Naive thymus-derived CD4-positive, alpha-beta T cell (primary cell): ENCODE data around the gene CDK15. TPM values are rescaled to one million over a fixed set of nuclear protein-coding genes. Genes with fewer than 3 reads are reported as not detected.
"Not testable (repeated sequence)": the region's sequence is repeated elsewhere in the genome, so short reads cannot be mapped to it uniquely, and the experiment has no call there.

Experiments
- ATAC-seq: fragments of 150-1000 bp; cut with Tn5 transposase; 2 replicates; pipeline ENCODE4 v1.10.0; 2021; ENCODE audit warnings: mild to moderate bottlenecking, moderate library complexity
- CTCF ChIA-PET: fragments of 350-600 bp; sonication (Branson Sonifier 250); formaldehyde crosslinking; loops from one replicate; lab custom pipeline; 2021; ENCODE audit warnings: antibody characterized with exemption; lab: Charles Lee
- POLR2A ChIA-PET: fragments of 350-600 bp; sonication (Branson Sonifier 250); formaldehyde crosslinking; loops from one replicate; lab custom pipeline; 2021; ENCODE audit warnings: antibody characterized with exemption, inconsistent platforms; lab: Charles Lee
- DNase-seq, 9 donors: peaks; one replicate each; pipeline versions ENCODE4 v3.0.0 to v3.0.0-alpha.2; 2020 to 2022; ENCODE audit warnings: mixed read lengths in 1 of 9
- H3K27ac ChIP-seq: one replicate; pipeline ENCODE4 v1.7.0; 2013; ENCODE audit warnings: mild to moderate bottlenecking, low read depth, low read length, moderate library complexity
- H3K27me3 ChIP-seq, 2 donors: one replicate each; pipeline ENCODE4 v1.7.0; 2013; ENCODE audit warnings: low read length in 2 of 2, mild to moderate bottlenecking in 2 of 2, moderate library complexity in 2 of 2; ENCODE audit not compliant: control insufficient read depth in 2 of 2, insufficient read depth in 2 of 2
- H3K36me3 ChIP-seq, 3 experiments: 1 replicate in 2 of 3; 2 replicates in 1 of 3; pipeline ENCODE4 v1.7.0; 2013; ENCODE audit warnings: low read length in 3 of 3, mild to moderate bottlenecking in 3 of 3, moderate library complexity in 1 of 3; ENCODE audit not compliant: insufficient read depth in 3 of 3, control insufficient read depth in 2 of 3
- H3K4me1 ChIP-seq, 2 donors: one replicate each; pipeline ENCODE4 v1.7.0; 2013; ENCODE audit warnings: low read length in 2 of 2, mild to moderate bottlenecking in 2 of 2, moderate library complexity in 1 of 2; ENCODE audit not compliant: control insufficient read depth in 2 of 2, insufficient read depth in 2 of 2
- H3K4me3 ChIP-seq: 2 replicates; pipeline ENCODE4 v1.7.0; 2013; ENCODE audit warnings: mild to moderate bottlenecking, low read length
- H3K9me3 ChIP-seq, 3 experiments: 1 replicate in 2 of 3; 2 replicates in 1 of 3; pipeline ENCODE4 v1.7.0; 2013; ENCODE audit warnings: low read length in 3 of 3; ENCODE audit not compliant: control insufficient read depth in 2 of 3
- H3K27ac Mint-ChIP-seq, 9 donors: one replicate each; pipeline ENCODE4 v1.8.0; 2020 to 2022; ENCODE audit warnings: mixed read lengths in 9 of 9, mild to moderate bottlenecking in 8 of 9, moderate library complexity in 5 of 9, inconsistent platforms in 2 of 9
- H3K27me3 Mint-ChIP-seq, 5 donors: one replicate each; pipeline ENCODE4 v1.8.0; 2021 to 2022; ENCODE audit warnings: mixed read lengths in 5 of 5, mild to moderate bottlenecking in 1 of 5
- H3K36me3 Mint-ChIP-seq, 5 donors: one replicate each; pipeline ENCODE4 v1.8.0; 2020 to 2022; ENCODE audit warnings: mixed read lengths in 5 of 5, mild to moderate bottlenecking in 3 of 5, inconsistent platforms in 1 of 5
- H3K4me1 Mint-ChIP-seq, 7 donors: one replicate each; pipeline ENCODE4 v1.8.0; 2020 to 2022; ENCODE audit warnings: mixed read lengths in 7 of 7, mild to moderate bottlenecking in 3 of 7, inconsistent platforms in 1 of 7
- H3K4me3 Mint-ChIP-seq, 10 donors: one replicate each; pipeline ENCODE4 v1.8.0; 2020 to 2022; ENCODE audit warnings: mild to moderate bottlenecking in 10 of 10, mixed read lengths in 10 of 10, moderate library complexity in 6 of 10, inconsistent platforms in 2 of 10
- H3K9me3 Mint-ChIP-seq, 11 donors: one replicate each; pipeline ENCODE4 v1.8.0; 2020 to 2022; ENCODE audit warnings: mixed read lengths in 11 of 11, mild to moderate bottlenecking in 4 of 11, inconsistent platforms in 1 of 11, moderate library complexity in 1 of 11
- intact Hi-C, 2 donors: fragments of 100-400 bp; cut with micrococcal nuclease; formaldehyde crosslinking; loops; one replicate each; pipeline ENCODE4 v1.15.1; 2023
- polyA plus RNA-seq, 2 donors: library from polyadenylated mRNA; unstranded; fragments of 300-500 nt; fragmentation: Illumina TruSeq; gene quantifications; one replicate each; pipeline ENCODE4 v1.2.3, GENCODE V29; 2021
- total RNA-seq, 6 experiments: library from RNA in 5 of 6; stranded (reverse) in 5 of 6; gene quantifications; 1 replicate in 5 of 6; 2 replicates in 1 of 6; pipeline ENCODE4 v1.2.3 and lab custom pipeline; 2021 to 2026

Gene CDK15
- not detected for total RNA-seq
- polyA plus RNA-seq, result not detected
- not detected for total RNA-seq (lab: John Stamatoyannopoulos, UW)

DNA sequence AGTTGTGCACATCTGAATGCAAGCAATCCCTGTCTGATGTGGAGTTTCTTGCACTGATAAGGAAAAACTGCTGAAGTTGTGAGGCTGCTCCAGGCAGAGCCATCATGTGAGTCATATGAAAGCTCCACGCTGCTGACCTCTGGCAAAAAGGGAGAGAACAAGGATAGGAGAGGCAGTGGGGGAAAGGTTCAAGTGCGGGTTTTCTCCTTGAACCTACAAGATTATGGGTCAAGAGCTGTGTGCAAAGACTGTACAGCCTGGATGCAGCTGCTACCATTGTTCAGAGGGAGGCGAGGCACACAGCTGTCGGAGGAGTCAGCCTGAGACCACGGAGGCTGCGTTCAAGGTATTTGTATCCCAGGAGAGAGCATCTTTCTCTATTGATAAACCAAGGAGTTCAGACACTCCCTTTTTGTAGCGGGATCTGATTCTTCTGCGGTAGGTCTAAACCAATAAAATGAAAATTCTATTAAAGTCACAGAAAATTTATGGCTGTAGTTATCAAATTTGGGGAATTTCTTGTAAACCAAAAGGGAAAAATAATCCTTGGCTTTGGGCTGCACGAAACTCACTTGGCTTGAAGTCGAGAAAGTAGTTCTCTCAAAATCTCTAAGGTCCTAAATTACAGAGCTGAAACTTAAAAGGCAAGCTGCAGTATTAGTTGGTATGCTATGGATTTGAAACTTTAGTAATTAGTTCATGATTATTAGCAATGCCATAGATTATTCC is at the start of gene CDK15:
Gene CDK15 (plus strand): TSS at position 96 of the 729 bp plus-strand sequence. CDS start 128 bp downstream, at position 224.
- no peaks in the 10 kb centered on the region for H3K4me1 ChIP-seq
- intact Hi-C loops, result loop anchor here in 1 of 2 donors (5.0 kb wide), 1 partner anchor 39 kb away; no protein-coding TSS in a partner anchor
- ATAC-seq (no peak), DNase-seq (no peak)
- no peaks in the 10 kb centered on the region for H3K36me3 ChIP-seq
- H3K27ac ChIP-seq, result no peak within 1 kb of the TSS
- no peaks in the 10 kb centered on the region for H3K9me3 ChIP-seq
- no peak within 1 kb of the TSS for H3K4me3 ChIP-seq
- Mint-ChIP-seq H3K4me3 (no peak within 1 kb of the TSS), H3K36me3 (no peaks in the 10 kb centered on the region), H3K9me3 (no peaks in the 10 kb centered on the region), H3K27ac (peak within 1 kb of the TSS in 1 of 9 donors; percentile 49), H3K4me1 (no peaks in the 10 kb centered on the region), H3K27me3 (peaks cover 21 to 51% (median 22%) of the 10 kb centered on the region in 5 donors)
- H3K27me3 ChIP-seq, result no peaks in the 10 kb centered on the region
- POLR2A ChIA-PET, result interaction anchor here (0.6 kb wide), 1 partner anchor 917 kb away, joined by 3 read pairs; no protein-coding TSS in a partner anchor
- CTCF ChIA-PET, result no interaction called here

DNA sequence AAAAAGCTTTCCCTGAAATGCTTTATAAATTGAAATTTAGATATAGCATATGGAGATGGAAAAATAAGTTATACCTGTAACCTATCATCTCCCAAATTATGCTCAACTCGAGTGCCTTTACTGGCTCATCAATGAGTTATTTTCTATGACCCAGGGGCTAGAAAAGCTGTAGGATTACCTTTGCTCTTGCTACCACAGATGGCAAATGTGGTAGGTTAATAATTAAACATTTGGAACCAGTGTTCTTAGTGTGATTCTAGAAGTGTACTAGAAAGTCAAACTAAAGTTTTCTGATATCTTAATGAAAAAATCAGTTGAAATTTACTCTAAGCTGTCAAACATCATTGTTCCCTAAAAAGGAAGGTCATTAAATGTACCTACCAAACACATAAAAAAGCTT is 48.1 kb upstream of the CDK15 start:
- H3K36me3 ChIP-seq, result peaks cover 0 to 19% (median 0%) of the 10 kb centered on the region in 3 experiments
- Mint-ChIP-seq H3K4me1 (no peaks in the 10 kb centered on the region), H3K36me3 (peaks cover 0 to 31% (median 8%) of the 10 kb centered on the region in 5 donors), H3K27me3 (no peaks in the 10 kb centered on the region), H3K4me3 (no peak overlapping the region), H3K9me3 (no peaks in the 10 kb centered on the region), H3K27ac (no peak overlapping the region)
- no peaks in the 10 kb centered on the region for H3K4me1 ChIP-seq
- CTCF ChIA-PET, result no interaction called here
- no peaks in the 10 kb centered on the region for H3K27me3 ChIP-seq
- intact Hi-C loops, result no loop called here
- DNase-seq (no peak), ATAC-seq (no peak)
- no peaks in the 10 kb centered on the region for H3K9me3 ChIP-seq
- no peak overlapping the region for H3K27ac ChIP-seq
- POLR2A ChIA-PET, result interaction anchor here (0.6 kb wide), 1 partner anchor 18 kb away, joined by 3 read pairs; no protein-coding TSS in a partner anchor
- no peak overlapping the region for H3K4me3 ChIP-seq

DNA sequence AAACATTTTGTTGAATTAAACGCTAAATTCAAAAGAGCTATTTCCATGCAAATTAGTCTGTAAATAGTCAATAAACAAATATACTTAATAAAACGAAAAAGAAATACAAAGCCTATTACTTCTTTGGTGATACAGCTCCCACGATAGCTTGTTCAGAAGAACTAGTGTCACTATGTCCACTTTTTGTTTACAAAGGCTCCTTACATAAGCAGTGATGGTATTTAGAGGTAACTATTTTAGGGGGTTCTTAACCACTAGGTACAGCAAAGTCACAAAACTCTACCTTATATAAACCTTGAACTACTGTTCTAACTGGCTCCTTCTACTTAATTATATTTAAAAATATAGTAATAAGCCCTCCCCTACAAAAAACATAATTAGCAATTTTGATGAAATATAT is 47.5 kb upstream of the CDK15 start:
- intact Hi-C loops, result no loop called here
- Mint-ChIP-seq H3K4me1 (no peaks in the 10 kb centered on the region), H3K27me3 (no peaks in the 10 kb centered on the region)

DNA sequence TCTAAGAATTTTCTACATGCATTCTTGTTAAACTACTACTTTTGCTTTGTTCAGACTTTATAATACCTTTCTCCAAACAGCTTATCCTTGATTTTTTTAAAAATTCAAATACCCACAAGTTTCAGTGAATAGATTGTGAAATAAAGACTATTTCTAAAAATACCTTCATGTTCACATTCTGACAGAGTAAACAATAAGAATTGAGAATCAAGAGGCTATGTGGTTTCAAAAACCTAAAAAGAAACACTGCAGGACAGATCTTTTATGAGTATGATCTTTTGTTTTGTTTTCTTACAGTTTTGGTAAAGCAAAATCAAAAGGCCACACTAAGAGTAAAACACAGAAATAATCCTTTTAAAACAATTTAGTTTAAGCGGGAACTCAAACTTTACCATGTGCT is 46.8 kb upstream of the CDK15 start:
- H3K4me1 Mint-ChIP-seq, result no peaks in the 10 kb centered on the region
- Histone ChIP-seq H3K27me3 (no peaks in the 10 kb centered on the region), H3K36me3 (peaks cover 0 to 19% (median 0%) of the 10 kb centered on the region in 3 experiments), H3K9me3 (no peaks in the 10 kb centered on the region), H3K4me1 (no peaks in the 10 kb centered on the region), H3K27ac (no peak overlapping the region), H3K4me3 (no peak overlapping the region)
- POLR2A ChIA-PET, result no interaction called here
- CTCF ChIA-PET, result no interaction called here
- ATAC-seq (no peak), DNase-seq (no peak)
- H3K27ac Mint-ChIP-seq, result no peak overlapping the region
- no peaks in the 10 kb centered on the region for H3K9me3 Mint-ChIP-seq
- no peak overlapping the region for H3K4me3 Mint-ChIP-seq
- intact Hi-C loops, result no loop called here
- no peaks in the 10 kb centered on the region for H3K27me3 Mint-ChIP-seq
- peaks cover 0 to 28% (median 11%) of the 10 kb centered on the region in 5 donors for H3K36me3 Mint-ChIP-seq

More for the DNA sequence above, 47.5 kb upstream of the CDK15 start:
- Histone ChIP-seq H3K4me3 (no peak overlapping the region), H3K36me3 (peaks cover 0 to 19% (median 0%) of the 10 kb centered on the region in 3 experiments), H3K9me3 (no peaks in the 10 kb centered on the region), H3K27ac (no peak overlapping the region), H3K4me1 (no peaks in the 10 kb centered on the region), H3K27me3 (no peaks in the 10 kb centered on the region)
- H3K36me3 Mint-ChIP-seq, result peaks cover 0 to 31% (median 9%) of the 10 kb centered on the region in 5 donors
- H3K9me3 Mint-ChIP-seq, result no peaks in the 10 kb centered on the region
- no peak overlapping the region for H3K27ac Mint-ChIP-seq
- ChIA-PET CTCF (interaction anchor here (0.6 kb wide), 1 partner anchor 420 kb away, joined by 4 read pairs; no protein-coding TSS in a partner anchor), POLR2A (no interaction called here)
- no peak overlapping the region for H3K4me3 Mint-ChIP-seq
- DNase-seq (no peak), ATAC-seq (no peak)

DNA sequence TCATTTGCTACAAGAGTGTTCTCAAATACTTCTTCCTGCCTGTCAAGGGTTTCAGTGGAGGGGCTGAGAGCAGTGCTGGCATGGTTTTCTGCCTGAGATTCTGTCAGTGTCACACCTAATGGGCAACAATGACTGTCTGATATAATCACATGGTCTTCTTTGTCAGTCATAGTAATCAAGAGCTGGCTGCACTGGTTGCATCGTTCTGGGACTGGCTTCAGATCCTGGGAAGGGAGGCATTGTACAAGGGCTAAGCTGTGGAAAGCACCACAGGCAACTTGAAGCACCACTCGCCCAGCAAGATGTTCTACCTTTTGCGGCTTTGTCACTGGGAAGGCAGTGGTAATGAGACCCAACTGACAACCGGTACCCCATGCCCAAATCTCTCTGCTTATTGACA is 45.2 kb upstream of the CDK15 start:
- Histone ChIP-seq H3K4me1 (no peaks in the 10 kb centered on the region), H3K27ac (no peak overlapping the region), H3K4me3 (no peak overlapping the region), H3K27me3 (no peaks in the 10 kb centered on the region), H3K9me3 (no peaks in the 10 kb centered on the region), H3K36me3 (peaks cover 0 to 19% (median 0%) of the 10 kb centered on the region in 3 experiments)
- intact Hi-C loops, result no loop called here
- H3K27ac Mint-ChIP-seq, result no peak overlapping the region
- POLR2A ChIA-PET, result no interaction called here
- no peaks in the 10 kb centered on the region for H3K9me3 Mint-ChIP-seq
- CTCF ChIA-PET, result no interaction called here
- no peaks in the 10 kb centered on the region for H3K4me1 Mint-ChIP-seq
- DNase-seq (no peak), ATAC-seq (no peak)
- H3K4me3 Mint-ChIP-seq, result no peak overlapping the region
- peaks cover 0 to 34% (median 11%) of the 10 kb centered on the region in 5 donors for H3K36me3 Mint-ChIP-seq
- no peaks in the 10 kb centered on the region for H3K27me3 Mint-ChIP-seq

DNA sequence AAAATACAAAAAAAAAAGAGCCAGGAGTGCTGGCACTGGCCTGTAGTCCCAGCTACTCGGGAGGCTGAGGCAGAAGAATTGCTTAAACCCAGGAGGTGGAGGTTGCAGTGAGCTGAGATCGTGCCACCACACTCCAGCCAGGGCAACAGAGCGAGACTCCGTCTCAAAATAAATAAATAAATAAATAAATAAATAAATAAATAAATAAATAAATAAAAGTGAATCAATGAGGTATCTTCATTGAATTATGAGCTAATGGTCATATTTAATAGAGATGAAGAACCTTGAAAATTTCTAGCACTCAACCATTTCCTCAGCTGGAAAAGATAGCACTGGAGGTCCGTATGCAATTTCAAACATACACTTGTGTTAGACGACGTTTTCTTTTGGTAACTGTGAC is 41.9 kb upstream of the CDK15 start:
- H3K4me1 ChIP-seq, intact Hi-C loops, H3K4me3 ChIP-seq, H3K9me3 ChIP-seq, ATAC-seq, H3K27me3 Mint-ChIP-seq, H3K27ac Mint-ChIP-seq, H3K27ac ChIP-seq, H3K9me3 Mint-ChIP-seq, H3K27me3 ChIP-seq, DNase-seq, H3K4me1 Mint-ChIP-seq, H3K4me3 Mint-ChIP-seq, CTCF ChIA-PET: not testable (repeated sequence)
- H3K36me3 ChIP-seq, result peaks cover 0 to 12% (median 0%) of the 10 kb centered on the region in 3 experiments
- peaks cover 3 to 35% (median 16%) of the 10 kb centered on the region in 5 donors for H3K36me3 Mint-ChIP-seq
- POLR2A ChIA-PET, result interaction anchor here (2.0 kb wide), 1 partner anchor 17 kb away, joined by 6 read pairs; the partner anchor contains the start of gene ALS2
